ENCODE results near the gene RBM23.
"Not testable (repeated sequence)": the region's sequence is repeated elsewhere in the genome, so short reads cannot be mapped to it uniquely, and the experiment has no call there.

The RBM23 gene

GRCh38 chr14:22915886-22916521, 2.9 kb downstream of the RBM23 start:
- DNase-seq = no peak

- not testable (repeated sequence) for DNase-seq
Observed at GRCh38 chr14:22914836-22915235, 4.1 kb downstream of the RBM23 start.

GRCh38 chr14:22910916-22911315, 8.0 kb downstream of the RBM23 start:
- no peak for DNase-seq

GRCh38 chr14:22908601-22909000, 10.3 kb downstream of the RBM23 start:
- no peak for DNase-seq

GRCh38 chr14:22907429-22907828, 11.5 kb downstream of the RBM23 start:
- DNase-seq = no peak

GRCh38 chr14:22906073-22906472, 12.9 kb downstream of the RBM23 start:
- DNase-seq = no peak

- no peak for DNase-seq
Observed at GRCh38 chr14:22905627-22906026, 13.3 kb downstream of the RBM23 start.

- no peak for DNase-seq
Observed at GRCh38 chr14:22903742-22904087, 15.2 kb downstream of the RBM23 start.

- DNase-seq = no peak
Observed at GRCh38 chr14:22901799-22902198, 17.1 kb downstream of the RBM23 start.

GRCh38 chr14:22900081-22900799, 18.7 kb downstream of the RBM23 start:
- DNase-seq = no peak

GRCh38 chr14:22898302-22899090, 20.5 kb downstream of the RBM23 start:
- no peak for DNase-seq

GRCh38 chr14:22897357-22897756, 21.6 kb downstream of the RBM23 start:
- no peak for DNase-seq

GRCh38 chr14:22896760-22897159, 22.2 kb downstream of the RBM23 start:
- no peak for DNase-seq

- DNase-seq = no peak
Observed at GRCh38 chr14:22896356-22896755, 22.6 kb downstream of the RBM23 start.

- no peak for DNase-seq
Observed at GRCh38 chr14:22895402-22895801, 23.5 kb downstream of the RBM23 start.

GRCh38 chr14:22893706-22894105, 25.2 kb downstream of the RBM23 start:
- no peak for DNase-seq

- no peak for DNase-seq
Observed at GRCh38 chr14:22892488-22892887, 26.5 kb downstream of the RBM23 start.

GRCh38 chr14:22890416-22890815, 28.5 kb downstream of the RBM23 start:
- DNase-seq = no peak

- no peak for DNase-seq
Observed at GRCh38 chr14:22888662-22889061, 30.3 kb downstream of the RBM23 start.

- no peak for DNase-seq
Observed at GRCh38 chr14:22887990-22888378, 31.0 kb downstream of the RBM23 start.

GRCh38 chr14:22887260-22887989, 31.5 kb downstream of the RBM23 start:
- no peak for DNase-seq

- DNase-seq = no peak
Observed at GRCh38 chr14:22886500-22887259, 32.3 kb downstream of the RBM23 start.

- DNase-seq = no peak
Observed at GRCh38 chr14:22885975-22886374, 33.0 kb downstream of the RBM23 start.
